OCI-LY1 (cell line): ENCODE results near the gene EEFSEC.

Source experiments
- H2AFZ ChIP-seq: fragments of 200-600 bp; sonication (generic), shearing (Covaris generic); 2 replicates; pipeline ENCODE4 v1.6.0; 2014; ENCODE audit warnings: antibody characterized with exemption, mild to moderate bottlenecking, low read length
- H3F3A ChIP-seq: fragments of 200-600 bp; sonication (generic), shearing (Covaris generic); 2 replicates; pipeline ENCODE4 v1.6.0; 2014; ENCODE audit warnings: mild to moderate bottlenecking, antibody characterized with exemption, low read length, moderate library complexity; ENCODE audit not compliant: insufficient read depth
- H3K27ac ChIP-seq: fragments of 200-600 bp; sonication (generic); 2 replicates; pipeline ENCODE4 v1.5.1; 2014; ENCODE audit warnings: low read length, mixed run types, mild to moderate bottlenecking, low read depth; ENCODE audit not compliant: poor library complexity, severe bottlenecking
- H3K27me3 ChIP-seq: fragments of 200-600 bp; sonication (generic); 2 replicates; pipeline ENCODE4 v1.6.0; 2014; ENCODE audit warnings: antibody characterized with exemption, mild to moderate bottlenecking, low read length, moderate library complexity; ENCODE audit not compliant: insufficient read depth
- H3K36me3 ChIP-seq: fragments of 200-600 bp; sonication (generic); 2 replicates; pipeline ENCODE4 v1.6.1; 2014; ENCODE audit warnings: mild to moderate bottlenecking, antibody characterized with exemption, low read length, moderate library complexity, mixed read lengths; ENCODE audit not compliant: insufficient read depth
- H3K4me1 ChIP-seq: fragments of 200-600 bp; sonication (generic); 2 replicates; pipeline ENCODE4 v1.5.1; 2014; ENCODE audit warnings: mild to moderate bottlenecking, low read length, moderate library complexity; ENCODE audit not compliant: insufficient read depth, severe bottlenecking
- H3K4me2 ChIP-seq: fragments of 200-600 bp; sonication (generic), shearing (Covaris generic); 2 replicates; pipeline ENCODE4 v1.6.1; 2014; ENCODE audit warnings: low read length
- H3K4me3 ChIP-seq: fragments of 200-600 bp; sonication (generic); 2 replicates; pipeline ENCODE4 v1.5.1; 2014; ENCODE audit warnings: low read length, low read depth, mild to moderate bottlenecking, mixed read lengths; ENCODE audit not compliant: poor library complexity, severe bottlenecking
- H3K79me2 ChIP-seq: fragments of 200-600 bp; shearing (Covaris generic); 2 replicates; pipeline ENCODE4 v1.6.1; 2016; ENCODE audit warnings: mixed run types, low read length, mixed read lengths; ENCODE audit not compliant: insufficient read depth
- H3K9ac ChIP-seq: fragments of 200-600 bp; sonication (generic), shearing (Covaris generic); 2 replicates; pipeline ENCODE4 v1.6.1; 2014; ENCODE audit warnings: mild to moderate bottlenecking, low read length, mixed read lengths
- H3K9me2 ChIP-seq: fragments of 200-600 bp; sonication (generic), shearing (Covaris generic); 2 replicates; pipeline ENCODE4 v1.6.1; 2014; ENCODE audit warnings: low read depth, mild to moderate bottlenecking, low read length, mixed read lengths
- H3K9me3 ChIP-seq: fragments of 200-600 bp; shearing (Covaris generic); 2 replicates; pipeline ENCODE4 v1.6.1; 2014; ENCODE audit warnings: low read length, mixed read lengths
- H4K20me1 ChIP-seq: fragments of 200-600 bp; sonication (generic), shearing (Covaris generic); 2 replicates; pipeline ENCODE4 v1.6.0; 2016; ENCODE audit warnings: mild to moderate bottlenecking, low read length; ENCODE audit not compliant: insufficient read depth
- EZH2 ChIP-seq: fragments of 200-600 bp; sonication (generic), shearing (Covaris generic); IDR thresholded peaks from 2 replicates; pipeline ENCODE4 v1.8.0; 2017; ENCODE audit warnings: borderline replicate concordance, mixed run types, mild to moderate bottlenecking, antibody characterized with exemption, low read length, moderate library complexity, mixed read lengths
- TF ChIP-seq, protein P1 (sequence below): fragments of 200-600 bp; sonication (generic), shearing (Covaris generic); IDR thresholded peaks from 2 replicates; pipeline ENCODE4 v1.5.1; 2017; ENCODE audit warnings: mild to moderate bottlenecking, antibody characterized with exemption, low read length, moderate library complexity, mixed read lengths

EEFSEC gene

DNA sequence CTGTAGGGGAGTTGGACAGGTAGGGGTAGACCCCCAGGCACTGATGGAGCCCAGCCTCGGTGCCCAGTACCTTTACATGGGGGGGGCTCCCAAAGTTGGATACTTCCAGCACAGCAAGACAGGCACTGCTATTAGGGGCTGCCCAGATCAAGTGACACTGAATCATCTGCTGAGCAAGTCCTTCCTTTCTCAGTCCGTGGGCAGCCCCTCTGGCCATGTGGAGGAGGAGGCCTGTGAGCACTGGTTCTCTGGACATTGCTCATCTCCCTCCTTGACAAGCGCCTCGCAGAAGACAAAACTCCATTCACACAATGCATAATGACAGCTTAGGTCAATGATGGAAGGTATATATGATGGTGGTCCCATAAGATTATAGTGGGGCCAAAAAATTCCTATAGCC lies 35.7 kb downstream of the EEFSEC start:
- Histone ChIP-seq H3K4me1 (peaks cover 23% of the 10 kb centered on the region), H3K4me3 (no peak overlapping the region), H4K20me1 (no peaks in the 10 kb centered on the region), H3K79me2 (0 out of 2 replicates have a peak, but pooled peaks cover 3% of the 10 kb centered on the region), H3K9ac (no peak overlapping the region), H2AFZ (no peak overlapping the region), H3K9me2 (no peaks in the 10 kb centered on the region), H3K9me3 (no peaks in the 10 kb centered on the region), H3K27ac (no peak overlapping the region), H3K27me3 (no peaks in the 10 kb centered on the region), H3K36me3 (peaks cover 4% of the 10 kb centered on the region; the same call in 1 of the 2 replicates), H3K4me2 (no peak overlapping the region), H3F3A (no peaks in the 10 kb centered on the region)
- no peak for TF ChIP-seq EZH2
- TF ChIP-seq, protein P1, sequence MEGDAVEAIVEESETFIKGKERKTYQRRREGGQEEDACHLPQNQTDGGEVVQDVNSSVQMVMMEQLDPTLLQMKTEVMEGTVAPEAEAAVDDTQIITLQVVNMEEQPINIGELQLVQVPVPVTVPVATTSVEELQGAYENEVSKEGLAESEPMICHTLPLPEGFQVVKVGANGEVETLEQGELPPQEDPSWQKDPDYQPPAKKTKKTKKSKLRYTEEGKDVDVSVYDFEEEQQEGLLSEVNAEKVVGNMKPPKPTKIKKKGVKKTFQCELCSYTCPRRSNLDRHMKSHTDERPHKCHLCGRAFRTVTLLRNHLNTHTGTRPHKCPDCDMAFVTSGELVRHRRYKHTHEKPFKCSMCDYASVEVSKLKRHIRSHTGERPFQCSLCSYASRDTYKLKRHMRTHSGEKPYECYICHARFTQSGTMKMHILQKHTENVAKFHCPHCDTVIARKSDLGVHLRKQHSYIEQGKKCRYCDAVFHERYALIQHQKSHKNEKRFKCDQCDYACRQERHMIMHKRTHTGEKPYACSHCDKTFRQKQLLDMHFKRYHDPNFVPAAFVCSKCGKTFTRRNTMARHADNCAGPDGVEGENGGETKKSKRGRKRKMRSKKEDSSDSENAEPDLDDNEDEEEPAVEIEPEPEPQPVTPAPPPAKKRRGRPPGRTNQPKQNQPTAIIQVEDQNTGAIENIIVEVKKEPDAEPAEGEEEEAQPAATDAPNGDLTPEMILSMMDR: no peak

DNA sequence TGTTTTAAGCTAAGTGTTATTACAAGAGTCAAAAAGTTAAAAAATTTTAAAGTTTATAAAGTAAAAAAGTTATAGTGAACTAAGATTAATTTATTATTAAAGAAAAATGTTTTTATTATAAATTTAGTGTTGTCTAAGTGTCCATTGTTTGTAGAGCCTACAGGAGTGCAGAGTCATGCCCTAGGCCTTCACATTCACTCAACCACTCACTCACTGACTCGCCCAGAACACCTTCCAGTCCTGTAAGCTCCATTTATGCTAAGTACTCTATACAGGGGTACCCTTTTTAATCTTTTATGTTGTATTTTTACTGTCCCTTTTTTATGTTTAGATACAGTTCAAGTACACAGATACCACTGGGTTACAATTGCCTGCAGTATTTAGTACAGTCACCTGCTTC lies 37.2 kb downstream of the EEFSEC start:
- Histone ChIP-seq H3K9ac (no peak overlapping the region), H3K36me3 (no peaks in the 10 kb centered on the region), H3K4me1 (peaks cover 23% of the 10 kb centered on the region), H2AFZ (no peak overlapping the region), H3K79me2 (no peaks in the 10 kb centered on the region), H3K9me2 (no peaks in the 10 kb centered on the region), H3K27me3 (no peaks in the 10 kb centered on the region), H3F3A (no peaks in the 10 kb centered on the region), H4K20me1 (no peaks in the 10 kb centered on the region), H3K9me3 (no peaks in the 10 kb centered on the region), H3K4me3 (no peak overlapping the region), H3K27ac (no peak overlapping the region), H3K4me2 (no peak overlapping the region)
- TF ChIP-seq EZH2: no peak
- TF ChIP-seq, protein P1: no peak

- Histone ChIP-seq H3K79me2 (no peaks in the 10 kb centered on the region), H2AFZ (no peak overlapping the region), H3K27me3 (no peaks in the 10 kb centered on the region), H3K9me3 (no peaks in the 10 kb centered on the region), H4K20me1 (no peaks in the 10 kb centered on the region), H3K36me3 (no peaks in the 10 kb centered on the region), H3K27ac (no peak overlapping the region), H3K9me2 (no peaks in the 10 kb centered on the region), H3K4me1 (peaks cover 14% of the 10 kb centered on the region), H3K9ac (no peak overlapping the region), H3F3A (no peaks in the 10 kb centered on the region), H3K4me2 (no peak overlapping the region), H3K4me3 (no peak overlapping the region)
- TF ChIP-seq, protein P1: no peak
- TF ChIP-seq EZH2: no peak
These were observed 38.9 kb downstream of the EEFSEC start for GRCh38 chr3:128192131-128192530.
